Cortex of kidney (tissue), 1 donor: Measurements from ENCODE around the gene HELZ.

Experiments
- DNase-seq: peaks from one replicate; lab custom pipeline; 2025; lab: John Stamatoyannopoulos, UW

HELZ gene

DNA sequence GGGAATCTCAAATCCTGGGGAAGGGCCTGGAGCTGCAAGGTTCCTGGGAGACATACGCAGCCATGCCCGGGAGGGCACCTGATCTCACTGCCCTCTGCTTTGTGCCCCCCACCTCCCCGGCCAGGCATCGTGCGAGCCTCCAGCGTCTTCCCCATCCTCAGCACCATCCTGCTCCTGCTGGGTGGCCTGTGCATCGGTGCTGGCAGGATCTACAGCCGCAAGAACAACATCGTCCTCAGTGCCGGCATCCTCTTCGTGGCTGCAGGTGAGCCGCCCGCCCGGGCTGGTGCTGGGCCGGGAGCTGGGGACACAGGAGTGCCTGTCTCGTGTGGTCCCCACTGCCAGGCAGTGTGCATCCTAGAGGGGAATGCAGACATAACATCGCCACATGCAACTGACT, 220.3 kb downstream of the HELZ start:
- no peak for DNase-seq

- no peak for DNase-seq
Observed at GRCh38 chr17:67022451-67022810, 222.6 kb downstream of the HELZ start.

DNA sequence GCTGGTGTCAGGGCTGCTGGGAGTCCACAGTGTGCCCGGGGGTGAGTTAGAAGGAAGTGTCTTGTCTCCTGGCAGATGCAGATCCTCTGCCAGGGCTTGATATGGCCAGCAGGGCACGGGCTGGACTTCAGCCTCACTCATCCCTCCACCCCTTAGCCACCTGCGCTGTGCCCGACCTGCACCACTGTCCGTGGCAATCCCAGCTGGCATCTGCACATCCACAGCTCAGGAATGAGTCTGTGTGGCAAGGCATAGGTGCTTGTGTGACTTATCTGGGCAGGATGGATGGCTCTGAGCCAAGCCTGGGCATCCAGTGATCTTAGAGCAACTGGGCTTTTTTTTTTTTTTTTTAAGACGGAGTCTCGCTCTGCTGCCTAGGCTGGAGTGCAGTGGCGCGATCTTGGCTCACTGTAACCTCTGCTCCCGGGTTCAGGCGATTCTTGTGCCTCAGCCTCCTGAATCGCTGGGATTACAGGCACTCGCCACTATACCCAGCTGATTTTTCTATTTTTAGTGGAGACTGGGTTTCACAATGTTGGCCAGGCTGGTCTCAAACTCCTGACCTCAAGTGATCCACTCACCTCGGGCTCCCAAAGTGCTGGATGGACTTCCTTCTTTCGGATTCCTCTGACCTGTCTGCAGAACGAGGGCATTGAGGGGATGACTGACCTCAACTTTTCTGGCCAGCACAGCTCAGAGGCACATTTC, 223.1 kb downstream of the HELZ start:
- no peak for DNase-seq

DNA sequence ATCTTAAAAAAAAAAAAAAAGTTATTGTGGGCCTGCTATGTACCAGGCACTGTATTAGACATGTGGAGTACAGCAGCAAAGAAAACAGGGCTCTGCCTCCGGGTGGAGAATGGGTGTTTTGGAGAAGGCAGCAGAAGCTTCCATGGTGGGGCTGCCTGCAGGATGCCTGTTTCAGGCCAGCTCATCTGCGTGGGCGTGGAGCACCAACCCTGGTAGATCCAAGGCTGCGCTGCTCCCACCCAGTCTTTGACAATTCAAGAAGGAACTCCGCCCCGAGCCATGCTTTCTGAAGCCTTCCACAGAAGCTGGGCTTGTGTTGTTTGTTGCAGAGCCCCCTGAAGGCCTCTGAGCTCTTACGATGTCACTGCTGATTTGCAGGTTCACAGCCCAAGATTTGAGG, 223.8 kb downstream of the HELZ start:
- DNase-seq: no peak
